Neural cell (in vitro differentiated cells): ENCODE results near the gene USF1. TPM values are rescaled to one million over a fixed set of nuclear protein-coding genes. Genes with fewer than 3 reads are reported as not detected.
"Not testable (repeated sequence)": the region's sequence is repeated elsewhere in the genome, so short reads cannot be mapped to it uniquely, and the experiment has no call there.

Experiments used
- H2AFZ ChIP-seq: fragments of 200-600, 300-800 bp; sonication (generic), shearing (Covaris generic); 2 replicates; pipeline ENCODE4 v1.6.0; 2014; ENCODE audit warnings: low read depth, mild to moderate bottlenecking, antibody characterized with exemption, low read length, moderate library complexity
- H3F3A ChIP-seq: fragments of 200-600 bp; shearing (Covaris generic); 2 replicates; pipeline ENCODE4 v1.6.1; 2016; ENCODE audit warnings: mild to moderate bottlenecking, moderate library complexity, mixed read lengths, antibody characterized with exemption, low read length; ENCODE audit not compliant: insufficient read depth, poor library complexity, severe bottlenecking
- H3K27ac ChIP-seq: fragments of 200-600, 300-800 bp; sonication (generic), shearing (Covaris generic); 2 replicates; pipeline ENCODE4 v1.5.1; 2014; ENCODE audit warnings: mild to moderate bottlenecking, low read length, moderate library complexity
- H3K27me3 ChIP-seq: fragments of 300-800, 200-600 bp; sonication (generic), shearing (Covaris generic); 2 replicates; pipeline ENCODE4 v1.6.0; 2014; ENCODE audit warnings: mild to moderate bottlenecking, low read depth, low read length, moderate library complexity; ENCODE audit not compliant: insufficient read depth
- H3K36me3 ChIP-seq: fragments of 300-800, 200-600 bp; sonication (generic), shearing (Covaris generic); 2 replicates; pipeline ENCODE4 v1.5.1; 2014; ENCODE audit warnings: mild to moderate bottlenecking, antibody characterized with exemption, low read length, moderate library complexity; ENCODE audit not compliant: insufficient read depth
- H3K4me2 ChIP-seq: fragments of 300-800, 200-600 bp; sonication (generic), shearing (Covaris generic); 2 replicates; pipeline ENCODE4 v1.6.0; 2014; ENCODE audit warnings: mild to moderate bottlenecking, low read length
- H3K4me3 ChIP-seq: fragments of 300-800, 200-600 bp; sonication (generic), shearing (Covaris generic); 2 replicates; pipeline ENCODE4 v1.5.1; 2014; ENCODE audit warnings: mild to moderate bottlenecking, low read length, moderate library complexity
- H3K79me2 ChIP-seq: fragments of 200-600 bp; shearing (Covaris generic); replicated peaks from 2 replicates; pipeline ENCODE4 v1.6.0; 2014; ENCODE audit warnings: mild to moderate bottlenecking, low read length, moderate library complexity; ENCODE audit not compliant: insufficient read depth
- H3K9ac ChIP-seq: fragments of 300-800, 200-600 bp; sonication (generic), shearing (Covaris generic); 2 replicates; pipeline ENCODE4 v1.6.1; 2016; ENCODE audit warnings: mild to moderate bottlenecking, low read length, mixed read lengths
- H3K9me2 ChIP-seq: fragments of 200-600 bp; shearing (Covaris generic); 2 replicates; pipeline ENCODE4 v1.6.1; 2016; ENCODE audit warnings: mild to moderate bottlenecking, low read length, mixed read lengths; ENCODE audit not compliant: insufficient read depth
- H3K9me3 ChIP-seq: fragments of 200-600, 300-800 bp; sonication (generic), shearing (Covaris generic); 2 replicates; pipeline ENCODE4 v1.6.1; 2016; ENCODE audit warnings: mild to moderate bottlenecking, mixed run types, low read length, moderate library complexity, mixed read lengths
- H4K20me1 ChIP-seq: fragments of 200-600 bp; shearing (Covaris generic); 2 replicates; pipeline ENCODE4 v1.6.1; 2016; ENCODE audit warnings: mild to moderate bottlenecking, mixed run types; ENCODE audit not compliant: insufficient read depth
- EP300 ChIP-seq: fragments of 450-650 bp; conservative IDR thresholded peaks from 2 replicates; pipeline ENCODE4 v1.6.1; 2014; ENCODE audit warnings: antibody characterized with exemption, mild to moderate bottlenecking, moderate library complexity; ENCODE audit not compliant: poor library complexity, severe bottlenecking
- EZH2 ChIP-seq: fragments of 200-600, 300-800 bp; shearing (Covaris generic), sonication (generic); IDR thresholded peaks from 2 replicates; pipeline ENCODE4 v1.6.1; 2014; ENCODE audit warnings: antibody characterized with exemption, low read length, borderline replicate concordance, mild to moderate bottlenecking; ENCODE audit not compliant: insufficient read depth, poor library complexity, severe bottlenecking
- MXI1 ChIP-seq: fragments of 450-650 bp; conservative IDR thresholded peaks from 2 replicates; pipeline ENCODE4 v1.6.1; 2014; ENCODE audit warnings: antibody characterized with exemption, mild to moderate bottlenecking; ENCODE audit not compliant: poor library complexity, severe bottlenecking
- POLR2AphosphoS5 ChIP-seq: IDR thresholded peaks from 2 replicates; pipeline ENCODE4 v1.6.1; 2012
- RAD21 ChIP-seq: fragments of 450-650 bp; conservative IDR thresholded peaks from 2 replicates; pipeline ENCODE4 v1.6.1; 2014; ENCODE audit warnings: antibody characterized with exemption, mild to moderate bottlenecking, moderate library complexity
- SMC3 ChIP-seq: fragments of 450-650 bp; conservative IDR thresholded peaks from 2 replicates; pipeline ENCODE4 v1.6.1; 2014; ENCODE audit warnings: antibody characterized with exemption, mild to moderate bottlenecking, moderate library complexity; ENCODE audit not compliant: poor library complexity
- TAF1 ChIP-seq: IDR thresholded peaks from 2 replicates; pipeline ENCODE4 v1.6.1; 2012; ENCODE audit warnings: low read depth
- polyA plus RNA-seq: library from polyadenylated mRNA; depleted of rRNA; stranded (reverse); fragments of >200 nt; gene quantifications from 2 replicates; pipeline ENCODE4 v1.2.3, GENCODE V29; 2014
- small RNA-seq, 3 experiments: library from RNA; depleted of rRNA; stranded (forward); fragments of <200 nt; gene quantifications; one replicate each; pipeline ENCODE3, GENCODE V24; 2012
- TF ChIP-seq, protein P1 (sequence below): IDR thresholded peaks from 2 replicates; pipeline ENCODE4 v1.6.1; 2012; ENCODE audit warnings: borderline replicate concordance
- TF ChIP-seq, protein P2 (sequence below): fragments of 450-650 bp; IDR thresholded peaks from 2 replicates; pipeline ENCODE4 v1.5.1; 2014; ENCODE audit warnings: antibody characterized with exemption, mild to moderate bottlenecking, moderate library complexity; ENCODE audit not compliant: poor library complexity, severe bottlenecking

USF1 gene
- polyA plus RNA-seq, 1 donor from 2014 or later = 366 TPM

DNA sequence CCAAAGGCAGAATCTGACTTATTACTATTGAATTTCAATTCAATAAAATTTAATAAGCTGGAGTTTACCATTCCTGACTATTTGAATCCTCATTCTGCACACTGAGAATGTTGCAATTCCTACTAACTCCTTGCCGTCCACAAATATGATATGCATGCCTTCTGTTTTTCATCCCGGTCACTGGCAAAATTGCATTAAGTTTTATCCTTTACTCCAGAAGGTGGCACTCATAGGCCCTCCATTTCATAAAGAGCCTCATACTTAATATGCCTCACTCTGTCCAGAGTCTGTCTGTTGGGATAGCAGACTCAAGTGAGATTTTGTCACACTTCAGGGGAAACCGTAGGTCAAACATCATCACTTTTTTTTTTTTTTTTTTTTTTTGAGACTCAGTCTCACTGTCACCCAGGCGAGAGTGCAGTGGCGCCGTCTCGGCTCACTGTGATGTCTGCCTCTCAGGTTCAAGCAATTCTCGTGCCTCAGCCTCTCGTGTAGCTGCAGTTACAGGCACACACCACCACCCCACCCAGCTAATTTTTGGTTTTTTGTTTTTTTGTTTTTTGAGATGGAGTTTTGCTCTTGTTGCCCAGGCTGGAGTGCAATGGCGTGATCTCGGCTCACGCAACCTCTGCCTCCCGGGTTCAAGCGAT is 52.1 kb downstream of the USF1 start:
- H3K79me2 ChIP-seq = no peaks in the 10 kb centered on the region
- no peaks in the 10 kb centered on the region for H3K9me2 ChIP-seq
- H3K9me3 ChIP-seq = no peaks in the 10 kb centered on the region
- no peak overlapping the region for H3K27ac ChIP-seq
- no peaks in the 10 kb centered on the region for H3K36me3 ChIP-seq
- no peak overlapping the region for H2AFZ ChIP-seq
- no peak overlapping the region for H3K9ac ChIP-seq
- H3K4me3 ChIP-seq = no peak overlapping the region
- no peaks in the 10 kb centered on the region for H4K20me1 ChIP-seq
- no peak overlapping the region for H3K4me2 ChIP-seq
- TF ChIP-seq, protein P1, sequence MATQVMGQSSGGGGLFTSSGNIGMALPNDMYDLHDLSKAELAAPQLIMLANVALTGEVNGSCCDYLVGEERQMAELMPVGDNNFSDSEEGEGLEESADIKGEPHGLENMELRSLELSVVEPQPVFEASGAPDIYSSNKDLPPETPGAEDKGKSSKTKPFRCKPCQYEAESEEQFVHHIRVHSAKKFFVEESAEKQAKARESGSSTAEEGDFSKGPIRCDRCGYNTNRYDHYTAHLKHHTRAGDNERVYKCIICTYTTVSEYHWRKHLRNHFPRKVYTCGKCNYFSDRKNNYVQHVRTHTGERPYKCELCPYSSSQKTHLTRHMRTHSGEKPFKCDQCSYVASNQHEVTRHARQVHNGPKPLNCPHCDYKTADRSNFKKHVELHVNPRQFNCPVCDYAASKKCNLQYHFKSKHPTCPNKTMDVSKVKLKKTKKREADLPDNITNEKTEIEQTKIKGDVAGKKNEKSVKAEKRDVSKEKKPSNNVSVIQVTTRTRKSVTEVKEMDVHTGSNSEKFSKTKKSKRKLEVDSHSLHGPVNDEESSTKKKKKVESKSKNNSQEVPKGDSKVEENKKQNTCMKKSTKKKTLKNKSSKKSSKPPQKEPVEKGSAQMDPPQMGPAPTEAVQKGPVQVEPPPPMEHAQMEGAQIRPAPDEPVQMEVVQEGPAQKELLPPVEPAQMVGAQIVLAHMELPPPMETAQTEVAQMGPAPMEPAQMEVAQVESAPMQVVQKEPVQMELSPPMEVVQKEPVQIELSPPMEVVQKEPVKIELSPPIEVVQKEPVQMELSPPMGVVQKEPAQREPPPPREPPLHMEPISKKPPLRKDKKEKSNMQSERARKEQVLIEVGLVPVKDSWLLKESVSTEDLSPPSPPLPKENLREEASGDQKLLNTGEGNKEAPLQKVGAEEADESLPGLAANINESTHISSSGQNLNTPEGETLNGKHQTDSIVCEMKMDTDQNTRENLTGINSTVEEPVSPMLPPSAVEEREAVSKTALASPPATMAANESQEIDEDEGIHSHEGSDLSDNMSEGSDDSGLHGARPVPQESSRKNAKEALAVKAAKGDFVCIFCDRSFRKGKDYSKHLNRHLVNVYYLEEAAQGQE = no peak
- TF ChIP-seq MXI1 (no peak), EP300 (no peak), SMC3 (peak; percentile 51), POLR2AphosphoS5 (no peak), EZH2 (no peak), RAD21 (no peak), TAF1 (no peak)
- TF ChIP-seq, protein P2, sequence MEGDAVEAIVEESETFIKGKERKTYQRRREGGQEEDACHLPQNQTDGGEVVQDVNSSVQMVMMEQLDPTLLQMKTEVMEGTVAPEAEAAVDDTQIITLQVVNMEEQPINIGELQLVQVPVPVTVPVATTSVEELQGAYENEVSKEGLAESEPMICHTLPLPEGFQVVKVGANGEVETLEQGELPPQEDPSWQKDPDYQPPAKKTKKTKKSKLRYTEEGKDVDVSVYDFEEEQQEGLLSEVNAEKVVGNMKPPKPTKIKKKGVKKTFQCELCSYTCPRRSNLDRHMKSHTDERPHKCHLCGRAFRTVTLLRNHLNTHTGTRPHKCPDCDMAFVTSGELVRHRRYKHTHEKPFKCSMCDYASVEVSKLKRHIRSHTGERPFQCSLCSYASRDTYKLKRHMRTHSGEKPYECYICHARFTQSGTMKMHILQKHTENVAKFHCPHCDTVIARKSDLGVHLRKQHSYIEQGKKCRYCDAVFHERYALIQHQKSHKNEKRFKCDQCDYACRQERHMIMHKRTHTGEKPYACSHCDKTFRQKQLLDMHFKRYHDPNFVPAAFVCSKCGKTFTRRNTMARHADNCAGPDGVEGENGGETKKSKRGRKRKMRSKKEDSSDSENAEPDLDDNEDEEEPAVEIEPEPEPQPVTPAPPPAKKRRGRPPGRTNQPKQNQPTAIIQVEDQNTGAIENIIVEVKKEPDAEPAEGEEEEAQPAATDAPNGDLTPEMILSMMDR = peak; percentile 50
- no peaks in the 10 kb centered on the region for H3K27me3 ChIP-seq
- no peaks in the 10 kb centered on the region for H3F3A ChIP-seq

DNA sequence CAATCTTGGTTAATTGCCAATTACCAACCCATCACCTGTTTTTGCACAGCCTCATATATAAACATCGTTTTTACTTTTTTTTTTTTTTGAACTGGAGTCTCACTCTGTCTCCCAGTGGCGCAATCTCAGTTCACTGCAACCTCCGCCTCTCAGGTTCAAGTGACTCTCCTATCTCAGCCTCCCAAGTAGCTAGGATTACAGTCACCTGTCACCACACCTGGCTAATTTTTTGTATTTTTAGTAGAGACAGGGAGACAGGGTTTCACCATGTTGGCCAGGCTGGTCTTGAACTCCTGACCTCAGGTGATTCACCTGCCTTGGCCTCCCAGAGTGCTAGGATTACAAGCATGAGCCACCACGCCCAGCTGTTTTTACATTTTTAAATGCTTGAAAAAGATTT is 53.7 kb downstream of the USF1 start:
- not testable (repeated sequence) for H3K27me3 ChIP-seq, H3K9ac ChIP-seq, H4K20me1 ChIP-seq, H3K36me3 ChIP-seq, H2AFZ ChIP-seq, H3K79me2 ChIP-seq, H3K9me3 ChIP-seq, H3K27ac ChIP-seq, H3F3A ChIP-seq, H3K4me3 ChIP-seq, H3K4me2 ChIP-seq, H3K9me2 ChIP-seq

Small RNA genes lying within 50 kb of the gene (small RNA-seq; reads per million reads assigned to genes)
- gene AL591806.2 = 0 reads per million in 3 experiments

Other genes with a start within 250 kb of the USF1 start
- not detected in 2 replicates for gene LY9, start 249.8 kb downstream of the USF1 start, polyA plus RNA-seq
- gene CD244, start 183.1 kb downstream of the USF1 start, polyA plus RNA-seq = not detected in 2 replicates
- gene ITLN1, start 160.8 kb downstream of the USF1 start, polyA plus RNA-seq = not detected in 2 replicates
- gene ITLN2, start 91.2 kb downstream of the USF1 start, polyA plus RNA-seq = not detected in 2 replicates
- 4.3 and 7.3 TPM in 2 replicates for gene F11R, start 24.8 kb downstream of the USF1 start, polyA plus RNA-seq
- gene TSTD1, start 7.0 kb downstream of the USF1 start, polyA plus RNA-seq = 59.6 and 63.5 TPM in 2 replicates
- gene ARHGAP30, start 23.9 kb upstream of the USF1 start, polyA plus RNA-seq = not detected in 2 replicates
- not detected in 2 replicates for gene NECTIN4, start 43.6 kb upstream of the USF1 start, polyA plus RNA-seq
- gene KLHDC9, start 52.4 kb upstream of the USF1 start, polyA plus RNA-seq = 78.1 and 106 TPM in 2 replicates
- 161 and 193 TPM in 2 replicates for gene PFDN2, start 72.1 kb upstream of the USF1 start, polyA plus RNA-seq
- gene NIT1, start 72.1 kb upstream of the USF1 start, polyA plus RNA-seq = 66.1 and 83.5 TPM in 2 replicates
- 29.6 and 42.6 TPM in 2 replicates for gene DEDD, start 86.7 kb upstream of the USF1 start, polyA plus RNA-seq
- gene UFC1, start 108.0 kb upstream of the USF1 start, polyA plus RNA-seq = 87.4 and 104 TPM in 2 replicates
- 18.3 and 20.2 TPM in 2 replicates for gene USP21, start 113.5 kb upstream of the USF1 start, polyA plus RNA-seq
- gene PPOX, start 120.4 kb upstream of the USF1 start, polyA plus RNA-seq = 93.9 and 107 TPM in 2 replicates
- gene B4GALT3, start 131.5 kb upstream of the USF1 start, polyA plus RNA-seq = 39.8 and 43.7 TPM in 2 replicates
- gene ADAMTS4, start 153.1 kb upstream of the USF1 start, polyA plus RNA-seq = 0.04 TPM in 1 of 2 replicates, not detected in the other
- gene NDUFS2, start 156.4 kb upstream of the USF1 start, polyA plus RNA-seq = 166 and 197 TPM in 2 replicates
- 3.5 TPM in 1 of 2 replicates, not detected in the other for gene FCER1G, start 169.3 kb upstream of the USF1 start, polyA plus RNA-seq
- gene APOA2, start 177.7 kb upstream of the USF1 start, polyA plus RNA-seq = not detected in 2 replicates
- 32.5 and 40.1 TPM in 2 replicates for gene TOMM40L, start 180.1 kb upstream of the USF1 start, polyA plus RNA-seq
- gene NR1I3, start 192.2 kb upstream of the USF1 start, polyA plus RNA-seq = not detected in 2 replicates
- gene PCP4L1, start 212.8 kb upstream of the USF1 start, polyA plus RNA-seq = 51.2 and 62.5 TPM in 2 replicates